Measurements from ENCODE around the gene GPS2.

The GPS2 gene

GRCh38 chr17:7317161-7317803 is 2.1 kb upstream of the GPS2 start:
- no peak for DNase-seq (ENCODE audit: low read depth)

- no peak for DNase-seq (ENCODE audit: low read depth)
These were observed 543 bp upstream of the GPS2 start for GRCh38 chr17:7315570-7316235.

GRCh38 chr17:7313890-7314718 is 1.1 kb downstream of the GPS2 start:
- DNase-seq (ENCODE audit: low read depth): no peak

- no peak for DNase-seq (ENCODE audit: low read depth)
These were observed 1.9 kb downstream of the GPS2 start for GRCh38 chr17:7313088-7313889.

- no peak for DNase-seq (ENCODE audit: low read depth)
These were observed 2.6 kb downstream of the GPS2 start for GRCh38 chr17:7312432-7313087.

- DNase-seq (ENCODE audit: low read depth): no peak
These were observed 4.0 kb downstream of the GPS2 start for GRCh38 chr17:7311110-7311705.

GRCh38 chr17:7309628-7310027 is 5.5 kb downstream of the GPS2 start:
- no peak for DNase-seq (ENCODE audit: low read depth)

GRCh38 chr17:7308625-7309433 is 6.3 kb downstream of the GPS2 start:
- peak; percentile 78 for DNase-seq (ENCODE audit: low read depth)

GRCh38 chr17:7307686-7308624 is 7.2 kb downstream of the GPS2 start:
- DNase-seq (ENCODE audit: low read depth): no peak

GRCh38 chr17:7306911-7307685 is 8.1 kb downstream of the GPS2 start, which contains the start of gene EIF5A:
Gene EIF5A, plus strand, starts transcription at chr17:7307628. Its CDS starts 2,008 bp downstream, at chr17:7309636.
- DNase-seq (ENCODE audit: low read depth): peak; percentile 100

- DNase-seq (ENCODE audit: low read depth): no peak
These were observed 11.0 kb downstream of the GPS2 start for GRCh38 chr17:7304179-7304578.

- DNase-seq (ENCODE audit: low read depth): peak; percentile 40
These were observed 18.8 kb downstream of the GPS2 start for GRCh38 chr17:7296189-7296861.

GRCh38 chr17:7295230-7296180 is 19.7 kb downstream of the GPS2 start:
- DNase-seq (ENCODE audit: low read depth): no peak

- peak; percentile 45 for DNase-seq (ENCODE audit: low read depth)
These were observed 20.5 kb downstream of the GPS2 start, which contains the start of gene YBX2 for GRCh38 chr17:7294614-7295153. Gene YBX2, minus strand, starts transcription at chr17:7294639. Its CDS starts 139 bp downstream, at chr17:7294500.

GRCh38 chr17:7293816-7294613 is 21.1 kb downstream of the GPS2 start:
- DNase-seq (ENCODE audit: low read depth): no peak
